GM06990 (cell line): ENCODE measurements around the gene HLA-DRB1.
"Not testable (repeated sequence)": the region's sequence is repeated elsewhere in the genome, so short reads cannot be mapped to it uniquely, and the experiment has no call there.

Experiments
- DNase-seq: peaks from one replicate; pipeline ENCODE4 v3.0.0-alpha.2; 2011; ENCODE audit not compliant: insufficient read length; ENCODE audit errors: extremely low read depth
- H3K27me3 ChIP-seq: replicated peaks from 2 replicates; pipeline ENCODE4 v1.6.0; 2011; ENCODE audit warnings: low read length; ENCODE audit not compliant: control insufficient read depth, insufficient read depth
- H3K36me3 ChIP-seq: 2 replicates; pipeline ENCODE4 v1.5.1; 2011; ENCODE audit warnings: low read length; ENCODE audit not compliant: control insufficient read depth, insufficient read depth
- H3K4me3 ChIP-seq: replicated peaks from 2 replicates; pipeline ENCODE4 v1.5.1; 2011; ENCODE audit warnings: low read depth, mild to moderate bottlenecking, control low read depth, low read length
- CTCF ChIP-seq: IDR thresholded peaks from 2 replicates; pipeline ENCODE4 v1.5.1; 2011; ENCODE audit warnings: low read length, control low read depth, mild to moderate bottlenecking, inconsistent platforms; ENCODE audit not compliant: insufficient read depth, poor library complexity, severe bottlenecking

HLA-DRB1 gene

GRCh38 chr6:32553037-32553742 lies 36.5 kb downstream of the HLA-DRB1 start:
- H3K27me3 ChIP-seq = no peaks in the 10 kb centered on the region
- DNase-seq = no peak
- no peak for TF ChIP-seq CTCF
- H3K4me3 ChIP-seq = no peak overlapping the region
- H3K36me3 ChIP-seq = no peaks in the 10 kb centered on the region

GRCh38 chr6:32551410-32551809 lies 38.2 kb downstream of the HLA-DRB1 start:
- no peaks in the 10 kb centered on the region for H3K36me3 ChIP-seq
- no peak for DNase-seq
- no peak for TF ChIP-seq CTCF

GRCh38 chr6:32539839-32540238 lies 49.8 kb downstream of the HLA-DRB1 start:
- H3K36me3 ChIP-seq = no peaks in the 10 kb centered on the region
- DNase-seq = no peak
- no peak overlapping the region for H3K4me3 ChIP-seq
- H3K27me3 ChIP-seq = no peaks in the 10 kb centered on the region
- no peak for TF ChIP-seq CTCF

More at GRCh38 chr6:32551410-32551809, 38.2 kb downstream of the HLA-DRB1 start:
- Histone ChIP-seq H3K27me3 (no peaks in the 10 kb centered on the region), H3K4me3 (no peak overlapping the region)

- H3K27me3 ChIP-seq, DNase-seq, H3K36me3 ChIP-seq, H3K4me3 ChIP-seq: not testable (repeated sequence)
Measured at GRCh38 chr6:32530431-32530793, 59.2 kb downstream of the HLA-DRB1 start.

GRCh38 chr6:32529697-32530430 lies 59.8 kb downstream of the HLA-DRB1 start, which contains the start of gene HLA-DRB5:
Gene HLA-DRB5 (minus strand): TSS chr6:32530287. CDS start chr6:32530224, 63 bp downstream.
- no peaks in the 10 kb centered on the region for H3K36me3 ChIP-seq
- TF ChIP-seq CTCF = no peak
- peak within 1 kb of the TSS; percentile 69 for H3K4me3 ChIP-seq
- no peaks in the 10 kb centered on the region for H3K27me3 ChIP-seq
- DNase-seq = peak; percentile 78
